ENCODE results near the gene TGFBI. TPM values are rescaled to one million over a fixed set of nuclear protein-coding genes. Genes with fewer than 3 reads are reported as not detected.

TGFBI gene
- total and polyA plus RNA-seq, 9 of the 15 experiments (the other 6 are each of a cell fraction or from before 2014, with no cell fraction given) = 0.05 to 0.62 (median 0.08) TPM; not detected in 6

GRCh38 chr5:136080483-136081216 lies 51.9 kb downstream of the TGFBI start (continued):
- TF ChIP-seq FOXJ3 (CRISPR knock-in tag; IDR thresholded peaks at IDR 0.05) (no peak), ADNP (tag; IDR thresholded peaks at IDR 0.05) (no peak), PRDM10 (IDR thresholded peaks at IDR 0.05; ENCODE audit: partially characterized antibody) (no peak), E2F3 (CRISPR knock-in tag; IDR thresholded peaks at IDR 0.05) (peak; percentile 71; the same call in 1 of the 2 replicates), MGA (IDR thresholded peaks at IDR 0.05) (peak; percentile 82), POLR2G (IDR thresholded peaks at IDR 0.05; ENCODE audit: low read depth, low read length) (peak; percentile 91), PHB2 (IDR thresholded peaks at IDR 0.05; ENCODE audit: low read depth) (no peak), GTF2F1 (IDR thresholded peaks at IDR 0.05; ENCODE audit: low read depth, low read length) (no peak), ZBTB33 (CRISPR knock-in tag; IDR thresholded peaks at IDR 0.05) (0 out of 2 replicates have a peak, but pooled peaks have one; percentile 72), ZNF583 (CRISPR knock-in tag; IDR thresholded peaks at IDR 0.05) (no peak)
